Left ventricle myocardium inferior (tissue), 1 donor: ENCODE data around the gene EBPL. TPM values are rescaled to one million over a fixed set of nuclear protein-coding genes. Genes with fewer than 3 reads are reported as not detected.
"Not testable (repeated sequence)": the region's sequence is repeated elsewhere in the genome, so short reads cannot be mapped to it uniquely, and the experiment has no call there.

Source experiments
- DNase-seq: peaks from one replicate; pipeline ENCODE4 v3.0.0-alpha.2; 2020
- H3K27ac ChIP-seq: fragments of 200-600 bp; replicated peaks from 2 replicates; pipeline ENCODE4 v1.8.0; 2021
- H3K27me3 ChIP-seq: fragments of 200-600 bp; 2 replicates; pipeline ENCODE4 v1.8.0; 2021; ENCODE audit warnings: low read depth
- H3K36me3 ChIP-seq: fragments of 200-600 bp; 2 replicates; pipeline ENCODE4 v1.8.0; 2021
- H3K4me1 ChIP-seq: fragments of 200-600 bp; 2 replicates; pipeline ENCODE4 v1.8.0; 2021
- H3K4me3 ChIP-seq: fragments of 200-600 bp; 2 replicates; pipeline ENCODE4 v1.8.0; 2021; ENCODE audit warnings: mild to moderate bottlenecking, moderate library complexity
- H3K9me3 ChIP-seq: fragments of 200-600 bp; replicated peaks from 2 replicates; pipeline ENCODE4 v1.8.0; 2021
- intact Hi-C: fragments of 100-400 bp; cut with micrococcal nuclease; formaldehyde crosslinking; loops from one replicate; pipeline ENCODE4 v1.11.0; 2022
- total RNA-seq: library from RNA; stranded (reverse); fragmentation: NEBNext Ultra II Directional; extraction: Animal tissue kit (Norgen Biotek cat#: 25700); gene quantifications from one replicate; pipeline ENCODE4 v1.2.1, GENCODE V29; 2021
- TF ChIP-seq, protein P1 (sequence below): fragments of 200-600 bp; IDR thresholded peaks from 2 replicates; pipeline ENCODE4 v1.8.0; 2021; ENCODE audit warnings: antibody characterized with exemption, mild to moderate bottlenecking, borderline replicate concordance
- donor health status: DM: no; HTN: yes; CAD: no; lungs with severe emphysema.

Gene EBPL
- total RNA-seq, 1 donor from 2014 or later, result 6.0 TPM

DNA sequence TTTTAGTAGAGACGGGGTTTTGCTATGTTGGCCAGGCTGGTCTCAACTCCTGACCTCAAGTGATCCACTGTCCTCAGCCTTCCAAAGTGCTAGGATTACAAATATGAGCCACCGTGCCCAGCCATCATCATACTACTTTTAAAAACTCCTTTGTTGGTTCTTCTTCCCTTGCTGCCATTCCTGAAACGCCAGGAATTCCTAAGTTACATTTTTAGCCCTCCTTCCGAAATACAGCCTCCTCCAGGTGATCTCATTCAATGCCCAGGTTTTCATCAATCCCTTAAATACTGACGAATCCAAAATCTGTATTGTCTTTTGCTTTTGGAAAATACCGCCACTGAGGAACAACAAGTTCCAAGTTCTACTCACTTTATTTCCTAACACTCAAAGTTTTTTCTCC lies 25.3 kb upstream of the EBPL start:
- H3K27me3 ChIP-seq, result no peaks in the 10 kb centered on the region
- no peak for DNase-seq
- TF ChIP-seq, protein P1, sequence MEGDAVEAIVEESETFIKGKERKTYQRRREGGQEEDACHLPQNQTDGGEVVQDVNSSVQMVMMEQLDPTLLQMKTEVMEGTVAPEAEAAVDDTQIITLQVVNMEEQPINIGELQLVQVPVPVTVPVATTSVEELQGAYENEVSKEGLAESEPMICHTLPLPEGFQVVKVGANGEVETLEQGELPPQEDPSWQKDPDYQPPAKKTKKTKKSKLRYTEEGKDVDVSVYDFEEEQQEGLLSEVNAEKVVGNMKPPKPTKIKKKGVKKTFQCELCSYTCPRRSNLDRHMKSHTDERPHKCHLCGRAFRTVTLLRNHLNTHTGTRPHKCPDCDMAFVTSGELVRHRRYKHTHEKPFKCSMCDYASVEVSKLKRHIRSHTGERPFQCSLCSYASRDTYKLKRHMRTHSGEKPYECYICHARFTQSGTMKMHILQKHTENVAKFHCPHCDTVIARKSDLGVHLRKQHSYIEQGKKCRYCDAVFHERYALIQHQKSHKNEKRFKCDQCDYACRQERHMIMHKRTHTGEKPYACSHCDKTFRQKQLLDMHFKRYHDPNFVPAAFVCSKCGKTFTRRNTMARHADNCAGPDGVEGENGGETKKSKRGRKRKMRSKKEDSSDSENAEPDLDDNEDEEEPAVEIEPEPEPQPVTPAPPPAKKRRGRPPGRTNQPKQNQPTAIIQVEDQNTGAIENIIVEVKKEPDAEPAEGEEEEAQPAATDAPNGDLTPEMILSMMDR, result no peak
- intact Hi-C loops, result no loop called here
- H3K4me1 ChIP-seq, result no peaks in the 10 kb centered on the region
- no peak overlapping the region for H3K27ac ChIP-seq
- H3K9me3 ChIP-seq, result peaks cover 23% of the 10 kb centered on the region
- peaks cover 76% of the 10 kb centered on the region for H3K36me3 ChIP-seq
- no peak overlapping the region for H3K4me3 ChIP-seq

DNA sequence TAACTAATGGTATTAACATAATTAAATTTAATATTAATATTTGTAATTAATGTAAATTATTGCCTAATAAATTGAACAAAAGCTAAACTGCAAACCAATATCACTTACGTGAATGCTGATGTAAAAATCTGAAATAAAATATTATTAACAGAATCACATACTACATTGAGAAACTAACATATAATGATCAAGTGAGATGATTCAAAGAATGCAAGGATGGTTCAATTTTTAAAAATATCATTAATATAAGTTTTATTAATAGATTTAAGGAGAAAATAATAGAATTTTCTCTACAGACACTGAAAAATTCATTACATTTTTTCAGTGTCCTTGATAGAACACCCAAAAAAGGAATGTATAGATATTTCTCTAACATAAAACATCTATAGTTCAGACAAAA lies 23.5 kb upstream of the EBPL start:
- intact Hi-C loops, result no loop called here
- no peak for DNase-seq
- Histone ChIP-seq H3K4me1 (no peaks in the 10 kb centered on the region), H3K36me3 (peaks cover 71% of the 10 kb centered on the region), H3K27ac (no peak overlapping the region), H3K9me3 (peaks cover 23% of the 10 kb centered on the region), H3K4me3 (no peak overlapping the region), H3K27me3 (no peaks in the 10 kb centered on the region)
- TF ChIP-seq, protein P1, result no peak

DNA sequence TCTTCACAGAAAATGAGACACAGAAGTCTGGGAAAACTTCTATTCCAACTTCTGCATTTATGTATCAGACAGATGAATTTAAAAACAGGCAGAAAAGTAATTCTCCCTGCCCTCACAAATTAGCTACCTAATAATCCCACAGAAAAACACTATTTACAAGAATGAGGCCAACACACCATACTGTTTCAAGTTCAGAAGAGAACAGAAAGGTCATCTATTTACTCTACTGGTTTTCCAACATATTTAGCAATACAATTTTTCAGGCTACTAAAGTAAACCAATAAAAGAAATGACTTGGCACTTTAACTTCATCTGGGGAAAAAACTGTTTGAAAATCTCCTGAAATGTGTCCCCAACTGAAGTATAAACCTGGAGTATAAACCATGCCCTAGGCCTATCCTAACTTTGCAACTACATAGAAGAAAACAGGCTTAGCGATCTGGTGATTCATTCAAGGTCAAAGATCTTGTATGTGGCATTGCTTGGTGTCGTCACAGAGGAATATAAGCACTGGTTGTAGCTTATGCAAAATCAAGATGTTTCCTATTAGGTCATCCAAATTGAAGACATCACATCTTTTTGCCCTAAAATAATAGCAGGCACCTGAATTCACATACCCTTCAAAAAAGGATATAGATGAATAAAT lies 20.1 kb upstream of the EBPL start:
- Histone ChIP-seq H3K4me3 (no peak overlapping the region), H3K27me3 (no peaks in the 10 kb centered on the region), H3K36me3 (peaks cover 67% of the 10 kb centered on the region), H3K27ac (no peak overlapping the region), H3K4me1 (no peaks in the 10 kb centered on the region), H3K9me3 (peaks cover 23% of the 10 kb centered on the region)
- intact Hi-C loops, result no loop called here
- DNase-seq, result no peak
- TF ChIP-seq, protein P1, result no peak

DNA sequence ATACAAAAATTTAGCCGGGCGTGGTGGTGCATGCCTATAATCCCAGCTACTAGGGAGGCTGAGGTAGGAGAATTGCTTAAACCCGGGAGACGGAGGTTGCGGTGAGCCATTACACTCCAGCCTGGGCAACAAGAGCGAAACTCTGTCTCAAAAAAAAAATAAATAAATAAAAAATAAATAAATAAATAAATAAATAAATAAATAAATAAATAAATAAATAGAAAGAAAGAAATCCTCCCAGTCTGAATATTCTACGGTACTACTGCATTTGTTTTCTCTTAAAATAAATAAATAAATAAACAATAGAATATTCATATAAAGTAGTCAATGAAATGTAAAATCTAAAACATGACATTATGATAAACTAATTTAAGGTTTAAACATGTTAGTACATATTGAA lies 13.0 kb upstream of the EBPL start:
- peaks cover 84% of the 10 kb centered on the region for H3K36me3 ChIP-seq
- H3K27ac ChIP-seq, H3K9me3 ChIP-seq, H3K4me1 ChIP-seq, H3K27me3 ChIP-seq, DNase-seq, H3K4me3 ChIP-seq, intact Hi-C loops: not testable (repeated sequence)

DNA sequence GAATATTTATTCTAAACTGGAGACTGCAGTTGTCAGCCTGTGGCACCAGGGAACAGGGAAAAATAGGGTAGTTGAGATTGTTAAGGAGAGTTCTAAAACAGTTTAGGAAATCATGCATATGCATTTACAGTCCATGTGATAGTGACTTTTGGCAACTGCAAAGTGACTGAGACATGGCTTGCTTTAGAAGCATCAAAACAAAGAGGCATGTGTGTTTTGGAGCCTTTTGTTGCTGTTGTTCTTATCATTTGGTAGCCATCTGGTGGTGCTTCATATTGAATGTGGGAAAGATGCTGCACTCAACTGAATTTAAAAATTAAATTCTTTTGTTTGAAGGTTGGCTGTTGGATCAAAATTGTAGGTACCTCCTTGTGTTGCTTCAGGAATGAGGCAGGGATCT lies 10.2 kb upstream of the EBPL start:
- no peaks in the 10 kb centered on the region for H3K4me1 ChIP-seq
- H3K27ac ChIP-seq, result no peak overlapping the region
- TF ChIP-seq, protein P1, result no peak
- intact Hi-C loops, result no loop called here
- no peaks in the 10 kb centered on the region for H3K27me3 ChIP-seq
- H3K4me3 ChIP-seq, result no peak overlapping the region
- peaks cover 80% of the 10 kb centered on the region for H3K36me3 ChIP-seq
- DNase-seq, result no peak
- no peaks in the 10 kb centered on the region for H3K9me3 ChIP-seq

DNA sequence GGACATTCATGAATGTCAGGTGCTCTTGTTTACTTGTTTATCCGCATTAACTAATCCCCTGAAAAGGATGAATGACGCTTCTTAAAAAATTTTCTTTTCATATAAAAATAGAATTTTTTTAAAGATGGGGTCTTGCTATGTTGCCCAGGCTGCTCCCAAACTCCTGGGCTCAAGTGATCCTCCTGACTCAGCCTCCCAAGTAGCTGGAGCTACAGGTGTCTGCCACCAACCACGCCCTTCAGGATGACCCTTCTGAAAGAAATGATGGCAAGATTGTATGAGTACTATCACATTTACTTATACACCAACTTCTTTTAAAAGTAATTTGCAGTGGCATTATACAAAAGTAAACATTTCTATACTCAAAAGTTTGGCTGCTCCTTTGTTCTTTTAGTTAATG lies 6.2 kb upstream of the EBPL start:
- TF ChIP-seq, protein P1, result no peak
- intact Hi-C loops, result loop anchor here (10.0 kb wide), 1 partner anchor 97 kb away; the partner anchor contains the start of gene KPNA3
- Histone ChIP-seq H3K9me3 (no peaks in the 10 kb centered on the region), H3K4me1 (no peaks in the 10 kb centered on the region), H3K27ac (no peak overlapping the region), H3K36me3 (peaks cover 47% of the 10 kb centered on the region), H3K27me3 (no peaks in the 10 kb centered on the region), H3K4me3 (no peak overlapping the region)
- no peak for DNase-seq
